ENCODE data around the gene KCTD18. TPM values are rescaled to one million over a fixed set of nuclear protein-coding genes. Genes with fewer than 3 reads are reported as not detected.

KCTD18 gene
- total RNA-seq, 1 experiment from 2014 or later: 4.6 TPM

DNA sequence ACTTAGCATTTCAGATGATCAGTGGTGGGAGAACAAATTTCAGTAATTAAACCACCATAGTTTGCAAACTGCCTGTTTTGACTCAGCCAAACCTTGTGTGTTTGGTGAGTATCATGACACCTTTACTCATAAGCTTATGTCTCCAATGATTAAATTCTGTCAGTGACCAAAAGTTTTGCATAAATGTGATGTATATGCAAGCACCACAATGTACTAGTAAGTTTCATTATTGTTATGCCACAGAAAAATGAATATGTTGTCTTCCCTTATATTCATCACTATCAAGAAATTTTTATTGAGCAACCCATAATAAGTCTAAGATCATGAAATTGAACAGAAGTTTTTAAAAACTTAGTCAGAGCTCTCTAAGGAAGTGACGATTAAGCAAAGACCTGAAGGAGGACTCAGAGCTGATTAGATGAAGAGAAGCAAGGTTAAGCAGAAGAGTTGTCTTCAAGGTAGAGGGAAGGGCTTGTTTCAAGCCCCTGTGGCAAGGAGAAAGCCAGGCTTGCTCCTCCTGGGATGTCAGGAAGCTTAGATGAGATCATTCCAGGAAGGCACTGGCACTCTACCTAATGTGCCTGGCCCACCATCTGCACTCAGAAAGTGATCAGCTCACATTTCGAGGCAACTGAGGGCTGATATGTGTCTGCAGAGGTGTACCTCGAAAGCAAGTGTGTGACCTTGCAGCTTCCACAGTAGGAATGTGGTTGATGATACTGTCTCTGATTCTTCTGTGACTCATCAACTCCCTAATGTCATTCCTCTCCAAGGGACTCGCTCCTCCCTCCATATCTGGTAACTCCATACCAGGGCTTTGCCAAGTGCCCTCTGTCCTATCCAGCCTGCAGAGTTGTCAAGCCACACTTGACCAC, 54.7 kb downstream of the KCTD18 start:
- Histone ChIP-seq H3K36me3 (replicated peaks; ENCODE audit: control insufficient read depth, insufficient read depth, low read length) (peaks cover 8% of the 10 kb centered on the region), H3K27me3 (ENCODE audit: control insufficient read depth, insufficient read depth, low read length) (no peaks in the 10 kb centered on the region), H3K4me3 (ENCODE audit: insufficient read depth, low read depth, low read length) (no peak overlapping the region)
- no peak for DNase-seq

GRCh38 chr2:200453853-200454534, 55.9 kb downstream of the KCTD18 start:
- no peak overlapping the region for H3K4me3 ChIP-seq (ENCODE audit: insufficient read depth, low read depth, low read length)
- H3K27me3 ChIP-seq (ENCODE audit: control insufficient read depth, insufficient read depth, low read length): no peaks in the 10 kb centered on the region
- peaks cover 3% of the 10 kb centered on the region; the same call in 1 of the 2 replicates for H3K36me3 ChIP-seq (replicated peaks; ENCODE audit: control insufficient read depth, insufficient read depth, low read length)
- no peak for DNase-seq

DNA sequence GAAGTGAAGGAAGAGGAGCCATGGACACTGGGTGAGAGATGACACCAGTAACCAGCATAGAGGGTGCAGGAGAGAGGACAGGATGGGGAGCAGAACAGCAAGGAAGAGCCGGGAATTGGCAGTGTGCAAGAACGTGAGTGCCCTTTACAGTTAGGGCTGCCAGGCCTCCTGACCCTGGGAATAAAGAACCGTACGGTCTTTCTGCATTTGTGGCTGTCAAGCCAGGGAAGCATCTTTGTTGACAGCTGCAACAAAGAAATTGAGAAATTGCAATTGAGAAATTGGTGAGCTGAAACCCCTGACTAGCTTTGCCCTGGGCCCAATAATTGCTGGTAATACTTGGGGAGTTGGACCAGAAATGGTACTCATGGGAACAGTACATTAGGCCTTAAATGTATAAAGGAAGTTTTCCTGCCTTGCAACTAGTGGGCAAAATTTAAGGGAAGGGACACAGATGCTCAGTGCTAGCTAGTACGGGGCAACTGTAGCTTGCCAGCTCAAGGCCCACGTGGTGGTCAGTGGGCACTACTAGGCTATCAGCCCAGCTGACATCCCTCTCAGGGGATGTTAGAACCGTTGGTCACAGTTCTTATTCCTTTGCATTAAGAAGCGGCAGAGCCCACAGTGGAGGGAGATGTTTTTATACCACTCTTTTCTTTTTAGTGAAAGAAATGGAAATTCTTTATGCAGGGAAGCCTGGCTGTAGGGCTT, 56.6 kb downstream of the KCTD18 start:
- H3K36me3 ChIP-seq (replicated peaks; ENCODE audit: control insufficient read depth, insufficient read depth, low read length): peaks cover 3% of the 10 kb centered on the region; the same call in 1 of the 2 replicates
- DNase-seq: no peak
- H3K4me3 ChIP-seq (ENCODE audit: insufficient read depth, low read depth, low read length): no peak overlapping the region
- no peaks in the 10 kb centered on the region for H3K27me3 ChIP-seq (ENCODE audit: control insufficient read depth, insufficient read depth, low read length)

DNA sequence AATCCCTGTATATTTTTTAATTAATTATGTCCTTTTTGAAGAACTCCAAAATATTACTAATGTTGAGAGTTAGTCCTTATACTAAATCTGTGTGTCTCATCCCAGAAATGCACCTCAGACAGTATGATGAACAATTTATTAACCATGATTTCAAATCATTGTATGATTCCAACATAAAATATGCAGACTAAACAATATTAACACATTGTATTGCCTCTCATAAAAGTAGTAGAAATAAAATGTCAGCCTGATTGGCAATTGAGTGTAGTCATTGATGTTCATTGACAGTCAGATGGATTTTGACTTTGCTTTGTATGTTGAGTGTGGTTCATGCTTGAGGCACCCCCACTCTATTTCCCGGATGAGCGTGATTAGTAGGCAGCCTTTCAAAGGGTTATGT, 57.5 kb downstream of the KCTD18 start:
- Histone ChIP-seq H3K4me3 (ENCODE audit: insufficient read depth, low read depth, low read length) (no peak overlapping the region), H3K36me3 (replicated peaks; ENCODE audit: control insufficient read depth, insufficient read depth, low read length) (peaks cover 4% of the 10 kb centered on the region; the same call in 1 of the 2 replicates), H3K27me3 (ENCODE audit: control insufficient read depth, insufficient read depth, low read length) (no peaks in the 10 kb centered on the region)
- DNase-seq: no peak

DNA sequence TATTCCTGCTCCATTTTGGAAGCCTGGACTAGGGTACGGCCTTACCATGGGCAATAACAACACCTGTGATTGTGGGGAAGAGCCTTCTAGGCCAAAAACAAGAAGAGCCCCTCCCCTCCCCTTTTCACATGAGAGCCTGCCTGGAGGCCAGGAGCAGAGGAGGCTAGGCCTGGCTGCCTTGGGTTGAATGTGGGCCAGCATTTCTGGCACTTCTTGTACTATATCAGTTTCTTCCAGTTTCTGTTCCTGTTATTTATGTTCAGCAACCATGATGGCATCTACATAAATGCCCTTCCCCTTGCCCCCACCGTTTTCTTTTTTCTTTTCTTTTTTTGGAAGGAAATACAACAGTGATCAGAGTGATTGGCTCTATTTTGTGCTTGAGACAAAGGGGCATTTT, 58.4 kb downstream of the KCTD18 start:
- peaks cover 4% of the 10 kb centered on the region; the same call in 1 of the 2 replicates for H3K36me3 ChIP-seq (replicated peaks; ENCODE audit: control insufficient read depth, insufficient read depth, low read length)
- no peak overlapping the region for H3K4me3 ChIP-seq (ENCODE audit: insufficient read depth, low read depth, low read length)
- no peaks in the 10 kb centered on the region for H3K27me3 ChIP-seq (ENCODE audit: control insufficient read depth, insufficient read depth, low read length)
- no peak for DNase-seq

GRCh38 chr2:200450288-200450687, 59.6 kb downstream of the KCTD18 start:
- no peak overlapping the region for H3K4me3 ChIP-seq (ENCODE audit: insufficient read depth, low read depth, low read length)
- no peak for DNase-seq
- peaks cover 4% of the 10 kb centered on the region; the same call in 1 of the 2 replicates for H3K36me3 ChIP-seq (replicated peaks; ENCODE audit: control insufficient read depth, insufficient read depth, low read length)
- H3K27me3 ChIP-seq (ENCODE audit: control insufficient read depth, insufficient read depth, low read length): no peaks in the 10 kb centered on the region

- Histone ChIP-seq H3K4me3 (ENCODE audit: insufficient read depth, low read depth, low read length) (no peak overlapping the region), H3K36me3 (replicated peaks; ENCODE audit: control insufficient read depth, insufficient read depth, low read length) (peaks cover 3% of the 10 kb centered on the region; the same call in 1 of the 2 replicates), H3K27me3 (ENCODE audit: control insufficient read depth, insufficient read depth, low read length) (no peaks in the 10 kb centered on the region)
- no peak for DNase-seq
Observed at GRCh38 chr2:200449149-200449548, 60.7 kb downstream of the KCTD18 start.

GRCh38 chr2:200448455-200448854, 61.4 kb downstream of the KCTD18 start:
- peaks cover 3% of the 10 kb centered on the region for H3K36me3 ChIP-seq (replicated peaks; ENCODE audit: control insufficient read depth, insufficient read depth, low read length)
- no peak for DNase-seq

DNA sequence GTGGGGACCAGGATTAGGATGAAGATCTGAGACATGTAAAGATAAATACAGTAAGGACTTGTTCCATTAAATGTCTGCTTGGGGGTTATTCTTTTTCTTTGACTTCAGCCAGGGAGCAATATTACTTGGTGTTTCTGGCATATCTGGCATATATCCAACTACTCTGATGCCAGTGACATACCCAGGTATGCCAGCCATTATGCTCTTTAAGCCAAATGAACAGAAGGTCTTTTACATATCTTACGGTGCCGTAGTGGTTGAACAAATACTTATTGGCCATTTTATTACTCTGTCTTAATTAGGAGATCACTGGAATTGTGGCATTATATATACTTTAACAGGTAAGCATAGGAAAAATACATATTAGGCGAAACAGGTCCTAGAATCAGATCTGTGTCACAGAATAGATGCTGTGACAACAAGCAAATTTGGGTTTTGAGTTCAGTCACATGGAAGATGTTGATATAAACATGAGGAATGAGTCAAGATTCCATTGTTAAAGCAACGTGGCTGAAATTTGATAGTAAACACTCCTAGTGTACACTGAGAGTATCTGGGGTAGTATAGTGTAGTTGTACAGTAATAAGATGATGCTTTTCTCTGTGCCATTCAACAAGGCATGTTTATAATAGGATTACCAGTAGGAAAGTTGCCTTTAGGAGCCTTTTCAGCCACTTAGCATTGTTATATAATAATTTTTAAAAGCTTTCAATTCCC, 62.6 kb downstream of the KCTD18 start:
- no peak overlapping the region for H3K4me3 ChIP-seq (ENCODE audit: insufficient read depth, low read depth, low read length)
- H3K27me3 ChIP-seq (ENCODE audit: control insufficient read depth, insufficient read depth, low read length): no peaks in the 10 kb centered on the region
- DNase-seq: no peak
- H3K36me3 ChIP-seq (replicated peaks; ENCODE audit: control insufficient read depth, insufficient read depth, low read length): peaks cover 5% of the 10 kb centered on the region

More at GRCh38 chr2:200448455-200448854, 61.4 kb downstream of the KCTD18 start:
- no peaks in the 10 kb centered on the region for H3K27me3 ChIP-seq (ENCODE audit: control insufficient read depth, insufficient read depth, low read length)
- no peak overlapping the region for H3K4me3 ChIP-seq (ENCODE audit: insufficient read depth, low read depth, low read length)

DNA sequence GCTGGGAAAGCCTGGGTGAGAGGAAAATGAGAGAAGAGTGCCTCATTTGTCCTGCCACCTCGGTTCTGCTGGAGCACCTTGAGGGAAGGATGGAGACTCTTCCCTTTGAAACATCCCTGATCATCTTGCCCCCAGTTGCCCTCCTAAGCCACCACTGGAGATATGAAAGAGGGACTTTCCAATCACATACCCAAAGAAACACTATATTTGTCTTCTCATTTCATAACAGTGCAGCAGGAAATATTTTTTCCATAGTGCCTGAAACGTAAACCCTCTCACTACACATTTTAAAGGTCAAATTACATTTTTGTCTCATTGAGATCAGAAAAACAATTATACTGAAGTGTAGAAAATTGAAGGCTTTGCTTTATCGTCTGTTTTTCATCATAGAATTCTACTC, 63.3 kb downstream of the KCTD18 start:
- Histone ChIP-seq H3K36me3 (replicated peaks; ENCODE audit: control insufficient read depth, insufficient read depth, low read length) (peaks cover 9% of the 10 kb centered on the region), H3K4me3 (ENCODE audit: insufficient read depth, low read depth, low read length) (no peak overlapping the region), H3K27me3 (ENCODE audit: control insufficient read depth, insufficient read depth, low read length) (no peaks in the 10 kb centered on the region)
- no peak for DNase-seq

DNA sequence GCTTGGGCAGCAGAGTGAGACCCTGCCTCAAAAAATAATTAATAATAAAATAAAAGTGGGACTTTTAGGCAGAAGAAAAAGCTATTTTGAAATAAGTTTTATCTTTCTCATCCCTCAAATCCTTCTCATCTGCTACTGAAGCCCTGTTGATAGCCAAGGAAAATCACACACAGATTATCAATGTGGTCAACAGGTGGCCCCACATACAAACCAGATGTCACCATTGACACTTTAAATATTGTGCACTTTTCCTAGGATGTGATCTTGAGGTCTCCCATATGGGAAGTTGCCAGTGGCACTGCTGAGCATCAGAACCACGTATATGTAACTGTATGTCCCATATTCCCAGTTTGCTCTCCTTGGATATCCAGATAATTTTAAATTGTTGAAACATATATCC, 64.6 kb downstream of the KCTD18 start:
- no peak overlapping the region for H3K4me3 ChIP-seq (ENCODE audit: insufficient read depth, low read depth, low read length)
- no peaks in the 10 kb centered on the region for H3K27me3 ChIP-seq (ENCODE audit: control insufficient read depth, insufficient read depth, low read length)
- H3K36me3 ChIP-seq (replicated peaks; ENCODE audit: control insufficient read depth, insufficient read depth, low read length): peaks cover 12% of the 10 kb centered on the region
- DNase-seq: no peak

GRCh38 chr2:200444530-200444929, 65.3 kb downstream of the KCTD18 start:
- H3K4me3 ChIP-seq (ENCODE audit: insufficient read depth, low read depth, low read length): no peak overlapping the region
- DNase-seq: no peak
- peaks cover 11% of the 10 kb centered on the region for H3K36me3 ChIP-seq (replicated peaks; ENCODE audit: control insufficient read depth, insufficient read depth, low read length)
- no peaks in the 10 kb centered on the region for H3K27me3 ChIP-seq (ENCODE audit: control insufficient read depth, insufficient read depth, low read length)

- Histone ChIP-seq H3K27me3 (ENCODE audit: control insufficient read depth, insufficient read depth, low read length) (no peaks in the 10 kb centered on the region), H3K4me3 (ENCODE audit: insufficient read depth, low read depth, low read length) (no peak overlapping the region), H3K36me3 (replicated peaks; ENCODE audit: control insufficient read depth, insufficient read depth, low read length) (peaks cover 11% of the 10 kb centered on the region)
- no peak for DNase-seq
Observed at GRCh38 chr2:200443916-200444315, 66.0 kb downstream of the KCTD18 start.

DNA sequence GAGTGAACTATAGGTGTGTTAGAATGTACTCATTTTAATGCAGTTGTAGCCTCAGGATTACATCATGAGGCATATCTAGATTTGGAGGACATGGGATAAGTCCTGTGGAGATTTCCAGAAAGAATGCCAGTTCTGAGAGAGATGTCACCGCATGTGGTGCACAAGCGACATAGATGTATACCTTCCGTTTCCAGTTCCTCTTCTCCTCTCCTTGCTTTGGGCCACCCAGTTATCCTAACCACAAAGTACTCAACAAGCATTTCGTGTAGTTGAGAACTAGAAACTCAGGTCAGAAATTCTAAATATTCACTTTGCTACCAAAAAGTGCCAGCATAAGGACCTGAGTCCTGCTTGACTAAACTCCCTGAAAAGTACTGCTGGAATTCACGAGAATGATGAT, 66.5 kb downstream of the KCTD18 start:
- no peak for DNase-seq
- Histone ChIP-seq H3K4me3 (ENCODE audit: insufficient read depth, low read depth, low read length) (no peak overlapping the region), H3K27me3 (ENCODE audit: control insufficient read depth, insufficient read depth, low read length) (no peaks in the 10 kb centered on the region), H3K36me3 (replicated peaks; ENCODE audit: control insufficient read depth, insufficient read depth, low read length) (peaks cover 14% of the 10 kb centered on the region)

Measured in H7 (cell line).